H9 (cell line): ENCODE results near the gene TTYH2. TPM values are rescaled to one million over a fixed set of nuclear protein-coding genes. Genes with fewer than 3 reads are reported as not detected.

Source experiments
- DNase-seq: peaks from one replicate; pipeline ENCODE4 v3.0.0-alpha.2; 2017
- H2AFZ ChIP-seq: one replicate; pipeline ENCODE4 v1.6.1; 2013; ENCODE audit warnings: mild to moderate bottlenecking, low read length, control low read depth, moderate library complexity
- H2AK5ac ChIP-seq: 2 replicates; pipeline ENCODE4 v1.6.1; 2013; ENCODE audit warnings: low read length, control low read depth, mixed read lengths; ENCODE audit not compliant: insufficient read length
- H2BK120ac ChIP-seq: one replicate; pipeline ENCODE4 v1.6.1; 2013; ENCODE audit warnings: low read depth, mild to moderate bottlenecking, low read length, control low read depth, inconsistent platforms; ENCODE audit not compliant: poor library complexity, severe bottlenecking
- H2BK12ac ChIP-seq: 2 replicates; pipeline ENCODE4 v1.6.1; 2013; ENCODE audit warnings: low read length, control low read depth, mixed read lengths, low read depth; ENCODE audit not compliant: insufficient read length
- H2BK15ac ChIP-seq: 2 replicates; pipeline ENCODE4 v1.6.1; 2013; ENCODE audit warnings: low read depth, low read length, control low read depth
- H2BK20ac ChIP-seq: one replicate; pipeline ENCODE4 v1.6.1; 2013; ENCODE audit warnings: low read depth, mild to moderate bottlenecking, low read length, control low read depth, inconsistent platforms; ENCODE audit not compliant: poor library complexity, severe bottlenecking
- H2BK5ac ChIP-seq: 2 replicates; pipeline ENCODE4 v1.6.1; 2013; ENCODE audit warnings: low read length, control low read depth, mixed read lengths; ENCODE audit not compliant: insufficient read length
- H3K14ac ChIP-seq: 2 replicates; pipeline ENCODE4 v1.6.1; 2013; ENCODE audit warnings: low read length, control low read depth; ENCODE audit not compliant: insufficient read depth
- H3K18ac ChIP-seq: 2 replicates; pipeline ENCODE4 v1.6.1; 2013; ENCODE audit warnings: low read depth, mild to moderate bottlenecking, mixed read lengths, low read length, control low read depth; ENCODE audit not compliant: insufficient read length
- H3K23ac ChIP-seq: 2 replicates; pipeline ENCODE4 v1.6.1; 2013; ENCODE audit warnings: low read length, control low read depth, mixed read lengths, low read depth; ENCODE audit not compliant: insufficient read length
- H3K23me2 ChIP-seq: 2 replicates; pipeline ENCODE4 v1.6.1; 2013; ENCODE audit warnings: low read depth, mild to moderate bottlenecking, mixed read lengths, low read length, control low read depth; ENCODE audit not compliant: insufficient read length, poor library complexity, severe bottlenecking
- H3K27ac ChIP-seq: 2 replicates; pipeline ENCODE4 v1.5.1; 2013; ENCODE audit warnings: low read length, control low read depth, mixed read lengths, low read depth; ENCODE audit not compliant: insufficient read length
- H3K27me3 ChIP-seq: 2 replicates; pipeline ENCODE4 v1.6.1; 2013; ENCODE audit warnings: low read length, control low read depth, inconsistent platforms; ENCODE audit not compliant: insufficient read depth
- H3K4ac ChIP-seq: 2 replicates; pipeline ENCODE4 v1.6.1; 2013; ENCODE audit warnings: low read depth, mild to moderate bottlenecking, control low read depth, inconsistent platforms, low read length, moderate library complexity
- H3K4me1 ChIP-seq: 2 replicates; pipeline ENCODE4 v1.6.1; 2013; ENCODE audit warnings: low read length, control low read depth, inconsistent platforms; ENCODE audit not compliant: insufficient read depth
- H3K4me2 ChIP-seq: 2 replicates; pipeline ENCODE4 v1.6.1; 2013; ENCODE audit warnings: low read length, control low read depth, mixed read lengths; ENCODE audit not compliant: insufficient read length, insufficient read depth
- H3K56ac ChIP-seq: 2 replicates; pipeline ENCODE4 v1.6.1; 2013; ENCODE audit warnings: low read depth, mild to moderate bottlenecking, mixed read lengths, low read length, control low read depth; ENCODE audit not compliant: insufficient read length
- H3K79me1 ChIP-seq: 2 replicates; pipeline ENCODE4 v1.6.1; 2013; ENCODE audit warnings: low read depth, mild to moderate bottlenecking, moderate library complexity, low read length, control low read depth, inconsistent platforms; ENCODE audit not compliant: insufficient read depth, poor library complexity, severe bottlenecking
- H3K79me2 ChIP-seq: 2 replicates; pipeline ENCODE4 v1.6.1; 2013; ENCODE audit warnings: low read length, control low read depth, inconsistent platforms; ENCODE audit not compliant: insufficient read depth
- H3K9ac ChIP-seq: 2 replicates; pipeline ENCODE4 v1.6.1; 2013; ENCODE audit warnings: low read length, control low read depth, mixed read lengths; ENCODE audit not compliant: insufficient read length; ENCODE audit errors: extremely low read depth
- H3K9me3 ChIP-seq: one replicate; pipeline ENCODE4 v1.6.1; 2013; ENCODE audit warnings: low read depth, low read length, inconsistent platforms; ENCODE audit not compliant: control insufficient read depth
- H3T11ph ChIP-seq: one replicate; pipeline ENCODE4 v1.6.1; 2013; ENCODE audit warnings: mild to moderate bottlenecking, low read length, control low read depth, inconsistent platforms
- H4K20me1 ChIP-seq: one replicate; pipeline ENCODE4 v1.6.1; 2013; ENCODE audit not compliant: control insufficient read depth, insufficient read length, insufficient read depth
- H4K5ac ChIP-seq: 2 replicates; pipeline ENCODE4 v1.6.1; 2013; ENCODE audit warnings: low read depth, mild to moderate bottlenecking, mixed read lengths, low read length, control low read depth; ENCODE audit not compliant: insufficient read length
- H4K8ac ChIP-seq: replicated peaks from 2 replicates; pipeline ENCODE4 v1.6.1; 2013; ENCODE audit warnings: low read length, control low read depth, mixed read lengths, low read depth; ENCODE audit not compliant: insufficient read length
- H4K91ac ChIP-seq: 2 replicates; pipeline ENCODE4 v1.6.1; 2013; ENCODE audit warnings: low read depth, mild to moderate bottlenecking, moderate library complexity, mixed read lengths, low read length, control low read depth; ENCODE audit not compliant: insufficient read length
- H3K27ac Mint-ChIP-seq, 3 experiments: 2 replicates in 2 of 3; 3 replicates in 1 of 3; pipeline ENCODE4 v1.8.0; 2020 to 2021; ENCODE audit warnings: mixed read lengths in 3 of 3, mild to moderate bottlenecking in 1 of 3, moderate library complexity in 1 of 3
- H3K27me3 Mint-ChIP-seq: 2 replicates; pipeline ENCODE4 v1.8.0; 2021; ENCODE audit warnings: low read depth, mild to moderate bottlenecking, moderate library complexity, mixed read lengths
- H3K36me3 Mint-ChIP-seq, 3 experiments: 2 replicates in 2 of 3; 3 replicates in 1 of 3; pipeline ENCODE4 v1.8.0; 2020 to 2021; ENCODE audit warnings: low read depth in 3 of 3, mixed read lengths in 3 of 3; ENCODE audit not compliant: insufficient read depth in 1 of 3
- H3K4me1 Mint-ChIP-seq, 2 experiments: 2 replicates each; pipeline ENCODE4 v1.8.0; 2020; ENCODE audit warnings: mixed read lengths in 2 of 2
- H3K4me3 Mint-ChIP-seq, 2 experiments: 2 replicates in 1 of 2; 3 replicates in 1 of 2; pipeline ENCODE4 v1.8.0; 2020 to 2021; ENCODE audit warnings: mild to moderate bottlenecking in 2 of 2, mixed read lengths in 2 of 2, moderate library complexity in 1 of 2
- H3K9me3 Mint-ChIP-seq, 2 experiments: 2 replicates in 1 of 2; 3 replicates in 1 of 2; pipeline ENCODE4 v1.8.0; 2020; ENCODE audit warnings: mild to moderate bottlenecking in 2 of 2, mixed read lengths in 2 of 2, moderate library complexity in 1 of 2
- WGBS: extraction: QIAGEN DNeasy Blood & Tissue Kit; methylation state at CpG from one replicate; pipeline ENCODE4 v1.1.7; 2013; ENCODE audit warnings: missing lambda C conversion rate, low lambda C conversion rate, mixed read lengths; ENCODE audit not compliant: insufficient read length; ENCODE audit errors: extremely low coverage; 5-methylcytosine and 5-hydroxymethylcytosine counted together
- total RNA-seq: library from RNA; stranded (reverse); gene quantifications from 2 replicates; pipeline ENCODE4 v1.2.1, GENCODE V29; 2021
- TF ChIP-seq, protein P1 (sequence below): fragments of 200-600 bp; sonication (generic); conservative IDR thresholded peaks from 3 replicates; pipeline ENCODE4 v1.8.0; 2021; ENCODE audit warnings: antibody characterized with exemption, mild to moderate bottlenecking

Gene TTYH2
- total RNA-seq, 1 experiment from 2014 or later: 1.6 TPM

DNA sequence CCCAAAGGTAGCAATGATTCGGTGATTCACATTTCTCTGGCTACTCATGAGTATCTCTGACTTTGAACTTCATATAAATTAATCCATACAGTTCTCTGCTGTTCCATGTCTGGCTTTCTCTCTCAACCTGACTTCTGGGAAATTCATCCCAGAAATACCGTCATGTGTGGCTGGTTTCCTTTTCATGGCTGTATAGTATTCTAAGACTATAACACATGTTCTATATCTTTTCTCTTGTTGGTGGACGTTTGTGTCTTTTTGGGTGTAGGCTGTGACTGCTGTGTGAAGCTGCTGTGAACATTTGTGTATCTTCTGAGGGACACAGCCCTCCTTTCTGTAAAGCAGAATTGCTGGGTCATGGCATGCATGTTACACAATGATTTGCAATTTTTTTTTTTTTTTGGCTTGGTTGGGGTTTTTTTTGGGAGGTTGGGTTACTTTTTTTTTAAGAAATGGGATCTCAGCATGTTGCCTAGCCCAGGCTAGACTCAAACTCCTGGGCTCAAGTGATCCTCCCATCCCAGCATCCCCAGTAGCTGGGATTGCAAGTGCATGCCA lies 6.3 kb downstream of the TTYH2 start:
- peaks cover 23% of the 10 kb centered on the region for H3K27me3 Mint-ChIP-seq
- H3K4me3 Mint-ChIP-seq: no peak overlapping the region
- Histone ChIP-seq H4K91ac (no peak overlapping the region), H3T11ph (no peak overlapping the region), H4K20me1 (no peaks in the 10 kb centered on the region), H3K4ac (no peak overlapping the region), H3K14ac (no peak overlapping the region), H3K56ac (no peak overlapping the region), H3K9ac (no peak overlapping the region), H3K4me1 (no peaks in the 10 kb centered on the region), H4K5ac (no peak overlapping the region), H3K23ac (no peak overlapping the region), H3K23me2 (no peaks in the 10 kb centered on the region), H2BK12ac (no peak overlapping the region), H3K27me3 (no peaks in the 10 kb centered on the region), H2BK20ac (no peak overlapping the region), H3K4me2 (no peak overlapping the region), H2BK5ac (no peak overlapping the region), H3K18ac (no peak overlapping the region), H2AK5ac (no peak overlapping the region), H4K8ac (no peak overlapping the region), H3K79me2 (no peaks in the 10 kb centered on the region), H3K27ac (no peak overlapping the region), H3K79me1 (no peaks in the 10 kb centered on the region), H2BK15ac (no peak overlapping the region), H3K9me3 (no peaks in the 10 kb centered on the region), H2BK120ac (no peak overlapping the region), H2AFZ (no peak overlapping the region)
- peaks cover 0 to 7% of the 10 kb centered on the region in 2 experiments; a peak in 2 of 4 replicates for H3K4me1 Mint-ChIP-seq
- no peaks in the 10 kb centered on the region for H3K9me3 Mint-ChIP-seq
- TF ChIP-seq, protein P1, sequence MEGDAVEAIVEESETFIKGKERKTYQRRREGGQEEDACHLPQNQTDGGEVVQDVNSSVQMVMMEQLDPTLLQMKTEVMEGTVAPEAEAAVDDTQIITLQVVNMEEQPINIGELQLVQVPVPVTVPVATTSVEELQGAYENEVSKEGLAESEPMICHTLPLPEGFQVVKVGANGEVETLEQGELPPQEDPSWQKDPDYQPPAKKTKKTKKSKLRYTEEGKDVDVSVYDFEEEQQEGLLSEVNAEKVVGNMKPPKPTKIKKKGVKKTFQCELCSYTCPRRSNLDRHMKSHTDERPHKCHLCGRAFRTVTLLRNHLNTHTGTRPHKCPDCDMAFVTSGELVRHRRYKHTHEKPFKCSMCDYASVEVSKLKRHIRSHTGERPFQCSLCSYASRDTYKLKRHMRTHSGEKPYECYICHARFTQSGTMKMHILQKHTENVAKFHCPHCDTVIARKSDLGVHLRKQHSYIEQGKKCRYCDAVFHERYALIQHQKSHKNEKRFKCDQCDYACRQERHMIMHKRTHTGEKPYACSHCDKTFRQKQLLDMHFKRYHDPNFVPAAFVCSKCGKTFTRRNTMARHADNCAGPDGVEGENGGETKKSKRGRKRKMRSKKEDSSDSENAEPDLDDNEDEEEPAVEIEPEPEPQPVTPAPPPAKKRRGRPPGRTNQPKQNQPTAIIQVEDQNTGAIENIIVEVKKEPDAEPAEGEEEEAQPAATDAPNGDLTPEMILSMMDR: no peak
- no peak overlapping the region for H3K27ac Mint-ChIP-seq
- DNase-seq: no peak
- H3K36me3 Mint-ChIP-seq: no peaks in the 10 kb centered on the region
- WGBS: no CpG with 5 or more reads among the region's 3 CpGs
